ENCODE measurements around the gene TGM3. TPM values are rescaled to one million over a fixed set of nuclear protein-coding genes. Genes with fewer than 3 reads are reported as not detected.

TGM3 gene
- polyA plus RNA-seq, 10 donors = 0.15 to 0.69 (median 0.26) TPM

DNA sequence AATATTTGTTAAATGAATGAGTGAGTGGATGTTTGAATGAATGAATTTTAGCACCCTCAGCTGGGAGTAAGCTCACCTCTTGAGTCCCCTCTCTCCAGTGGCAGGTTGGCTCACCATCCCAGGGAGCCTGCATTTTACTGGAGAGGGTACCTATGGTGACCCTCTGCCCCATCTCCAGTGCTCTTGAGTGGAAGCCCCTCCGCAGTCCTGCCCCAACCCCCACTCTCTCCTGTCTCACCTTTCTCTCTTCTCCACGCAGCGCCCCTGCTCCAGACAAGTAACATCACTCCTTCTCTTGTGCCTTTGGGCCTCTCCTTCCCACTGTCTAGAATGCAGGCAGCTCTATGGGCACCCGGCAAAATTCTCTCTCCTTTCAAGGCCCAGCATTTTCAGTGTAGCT lies 11.3 kb downstream of the TGM3 start:
- DNase-seq = no peak

DNA sequence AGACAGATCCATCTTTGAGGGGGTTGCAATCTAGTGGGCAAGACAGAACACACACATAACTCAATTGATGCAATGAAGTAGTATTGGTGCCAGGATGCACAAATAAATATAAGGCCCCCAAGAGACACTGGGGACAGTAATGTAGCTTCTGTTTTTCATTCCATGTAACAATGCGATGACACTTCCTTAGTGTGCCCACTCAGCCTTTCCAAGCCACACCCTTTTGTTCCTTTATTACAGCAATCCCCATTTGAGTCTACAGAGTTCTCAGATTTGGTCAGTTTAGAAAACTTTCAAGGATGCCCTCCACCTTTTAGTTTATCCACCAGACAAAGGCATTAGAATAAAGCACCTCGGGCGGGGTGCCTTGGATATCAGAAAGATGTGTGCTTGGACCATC lies 15.5 kb downstream of the TGM3 start:
- no peak for DNase-seq

DNA sequence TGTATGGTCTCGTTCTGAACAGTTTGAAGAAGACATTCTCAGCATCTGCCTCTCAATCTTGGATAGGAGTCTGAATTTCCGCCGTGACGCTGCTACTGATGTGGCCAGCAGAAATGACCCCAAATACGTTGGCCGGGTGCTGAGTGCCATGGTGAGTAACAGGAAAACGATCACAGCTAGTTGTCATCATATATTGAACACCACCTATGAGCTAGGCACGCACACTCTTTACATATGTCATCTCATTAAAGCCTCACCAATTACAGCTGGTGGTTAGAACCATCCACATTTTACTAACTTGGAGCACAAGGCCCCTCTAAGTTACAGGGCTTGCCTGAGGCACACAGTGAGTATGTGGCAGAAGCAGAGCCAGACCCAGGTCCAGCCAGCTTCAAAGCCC lies 17.1 kb downstream of the TGM3 start:
- DNase-seq = no peak

DNA sequence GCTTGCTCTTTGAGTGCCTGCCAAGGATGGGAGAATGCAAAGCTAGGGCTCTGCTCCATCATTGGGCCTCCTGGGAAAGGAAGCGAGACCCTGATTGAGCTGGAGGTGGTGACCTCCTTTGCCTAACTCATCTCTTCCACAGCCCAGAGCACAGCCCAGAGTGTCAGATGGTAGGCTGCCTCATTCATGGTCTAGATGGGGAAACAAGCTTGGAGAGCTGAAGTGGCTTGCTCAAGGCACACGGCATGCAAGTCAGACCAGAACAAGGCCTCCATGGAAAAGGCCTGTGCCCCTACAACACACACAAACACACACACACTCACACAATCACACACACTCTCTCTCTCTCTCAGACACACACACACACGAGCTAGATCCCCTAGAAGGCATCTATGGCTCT lies 17.5 kb downstream of the TGM3 start:
- DNase-seq = no peak

DNA sequence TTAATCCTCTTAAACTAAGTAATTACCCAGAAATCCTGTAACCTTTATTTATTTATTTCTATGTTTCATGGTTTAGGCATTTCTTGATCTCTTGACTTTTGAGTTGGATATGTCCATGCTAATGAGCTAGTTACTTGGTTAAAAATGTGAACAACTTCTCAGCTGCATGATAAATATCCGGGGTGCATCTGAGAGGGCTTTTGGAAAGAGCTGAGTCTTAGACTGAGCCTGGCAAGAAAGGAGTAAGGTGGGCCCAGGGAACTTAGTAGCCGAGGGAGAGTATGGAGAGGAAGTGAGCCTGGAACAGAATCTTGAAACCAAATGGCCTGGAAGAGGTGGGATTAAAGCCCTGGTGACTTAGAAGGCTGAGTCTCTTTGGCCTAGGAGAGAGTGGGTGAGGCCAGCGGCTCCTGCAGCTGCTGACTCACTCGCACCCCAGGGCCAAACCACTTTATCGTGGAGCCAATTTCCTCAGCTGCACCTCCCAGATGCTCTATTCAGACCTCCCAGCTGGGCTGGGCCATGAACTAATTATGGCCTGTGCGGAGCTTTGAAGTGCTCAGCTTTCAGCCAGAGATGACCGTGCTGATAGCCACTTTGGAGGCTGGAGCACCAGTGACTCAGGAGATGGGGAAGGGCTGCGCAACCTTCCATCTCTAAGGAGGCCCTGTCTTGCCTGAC lies 19.1 kb downstream of the TGM3 start:
- DNase-seq = peak; percentile 56 to 81 (median 70)

- no peak for DNase-seq
Measured at GRCh38 chr20:2315440-2315778, 19.6 kb downstream of the TGM3 start.

- no peak for DNase-seq
Measured at GRCh38 chr20:2316847-2317495, 21.2 kb downstream of the TGM3 start.

DNA sequence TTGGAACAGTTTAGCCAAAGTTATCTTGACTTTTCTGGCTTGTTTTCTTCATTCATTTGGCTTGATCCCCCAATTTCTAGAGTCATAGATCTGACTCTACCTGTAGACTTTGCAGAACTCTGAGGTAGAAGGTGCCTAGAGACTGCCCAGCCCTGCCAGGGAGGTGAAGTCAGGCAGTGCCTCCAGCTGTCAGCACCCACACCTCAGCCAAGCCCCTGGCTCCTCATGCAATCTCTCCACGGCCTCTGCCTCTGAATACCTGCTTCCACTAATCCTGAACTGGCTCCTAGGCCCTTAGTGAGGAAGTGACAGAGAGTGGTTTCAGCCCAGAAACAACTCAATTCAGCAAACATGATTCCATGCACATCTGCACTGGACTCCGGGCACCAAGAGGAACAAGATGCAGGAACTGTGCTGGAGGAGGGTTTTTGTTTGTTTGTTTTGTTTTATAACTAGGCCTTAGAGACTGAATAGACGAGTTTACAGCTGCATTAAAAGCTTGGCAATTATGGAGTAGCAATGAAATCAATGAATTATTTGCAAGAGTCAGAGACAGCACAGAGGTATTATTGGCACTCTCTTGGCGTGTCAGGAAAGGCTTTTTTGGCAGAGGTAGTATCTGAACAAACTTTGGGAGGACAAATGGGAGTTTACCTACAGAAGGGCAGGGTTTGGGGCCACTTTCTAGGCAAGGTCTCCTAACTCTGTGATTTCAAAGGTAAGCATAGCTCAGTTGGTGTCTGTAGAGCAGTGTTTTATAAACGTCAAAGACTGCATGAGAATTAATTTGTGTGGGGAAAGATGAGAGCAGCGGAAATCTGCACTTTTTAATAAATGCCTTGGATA lies 25.2 kb downstream of the TGM3 start:
- DNase-seq = no peak

GRCh38 chr20:2323051-2323450 lies 27.2 kb downstream of the TGM3 start:
- no peak for DNase-seq

GRCh38 chr20:2326046-2326445 lies 30.2 kb downstream of the TGM3 start:
- DNase-seq = no peak

- DNase-seq = no peak
Measured at GRCh38 chr20:2327620-2328555, 32.1 kb downstream of the TGM3 start.

- no peak for DNase-seq
Measured at GRCh38 chr20:2329286-2329685, 33.5 kb downstream of the TGM3 start.

DNA sequence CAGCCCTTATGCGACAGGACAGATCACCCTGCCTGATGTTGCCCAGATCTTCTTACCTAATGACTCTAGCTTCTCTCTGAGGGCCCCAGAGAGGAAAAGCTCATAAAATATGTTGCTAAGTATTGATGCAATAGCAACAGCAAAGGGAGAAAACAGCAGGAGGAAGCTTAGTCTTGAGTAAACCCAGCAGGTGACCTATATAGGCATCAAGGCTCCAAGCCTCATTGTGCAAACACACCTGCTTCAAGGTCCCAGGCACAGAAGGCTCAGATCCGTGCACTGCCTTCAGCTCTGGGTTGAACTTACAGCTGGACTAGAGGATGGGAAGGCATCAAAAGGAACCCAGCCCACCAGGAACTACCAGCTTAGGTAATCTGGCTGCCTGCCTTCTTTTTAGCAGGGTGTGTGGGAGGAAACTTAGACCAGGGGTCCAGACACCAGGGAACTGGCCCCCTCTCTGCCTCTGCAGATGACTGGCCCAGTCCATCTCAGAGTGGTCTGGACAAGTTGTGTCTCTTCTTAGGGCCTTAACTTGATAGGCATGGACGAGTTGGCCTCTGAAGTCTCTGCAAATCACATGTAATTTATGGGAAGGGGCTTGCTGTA lies 34.4 kb downstream of the TGM3 start:
- no peak for DNase-seq

DNA sequence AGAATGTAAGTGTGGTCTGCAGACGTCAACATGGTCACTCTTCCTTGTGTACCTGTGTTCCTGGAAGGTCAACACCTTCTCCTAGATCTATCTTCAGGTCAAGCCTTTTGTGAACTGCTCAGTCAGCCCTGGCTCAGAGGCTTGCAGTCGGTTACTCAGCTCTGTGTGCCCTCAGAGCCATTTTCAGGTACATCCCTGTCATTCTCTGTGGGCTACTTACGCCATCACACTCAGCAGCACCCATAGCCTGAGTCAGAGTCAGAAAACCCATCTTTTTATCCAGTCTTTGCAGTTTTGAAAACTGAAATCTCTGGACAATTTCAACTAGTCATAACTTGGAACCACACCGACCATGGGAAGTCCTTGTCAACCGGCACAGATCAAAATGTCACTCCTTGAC lies 35.3 kb downstream of the TGM3 start:
- DNase-seq = no peak

GRCh38 chr20:2331901-2332565 lies 36.2 kb downstream of the TGM3 start:
- no peak for DNase-seq

DNA sequence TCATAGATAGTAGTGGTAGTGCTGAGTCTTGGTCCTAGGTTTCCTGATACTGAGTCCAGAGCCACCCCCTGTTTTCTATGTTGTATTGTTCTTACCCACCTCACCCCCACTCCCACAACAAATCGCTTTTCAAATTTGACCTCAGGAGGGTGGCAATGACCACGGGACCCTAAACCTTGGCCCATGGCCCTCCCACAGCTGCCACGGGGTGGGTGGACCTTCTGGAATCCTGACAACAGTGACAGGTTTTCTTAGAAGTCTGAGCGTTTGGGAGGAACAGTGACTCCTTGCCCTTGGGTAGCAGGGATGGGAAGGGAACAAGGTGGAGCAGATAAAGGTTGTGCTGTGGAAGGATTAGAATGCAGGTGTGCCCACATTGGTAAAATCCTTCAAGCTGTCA lies 36.9 kb downstream of the TGM3 start:
- DNase-seq = no peak

DNA sequence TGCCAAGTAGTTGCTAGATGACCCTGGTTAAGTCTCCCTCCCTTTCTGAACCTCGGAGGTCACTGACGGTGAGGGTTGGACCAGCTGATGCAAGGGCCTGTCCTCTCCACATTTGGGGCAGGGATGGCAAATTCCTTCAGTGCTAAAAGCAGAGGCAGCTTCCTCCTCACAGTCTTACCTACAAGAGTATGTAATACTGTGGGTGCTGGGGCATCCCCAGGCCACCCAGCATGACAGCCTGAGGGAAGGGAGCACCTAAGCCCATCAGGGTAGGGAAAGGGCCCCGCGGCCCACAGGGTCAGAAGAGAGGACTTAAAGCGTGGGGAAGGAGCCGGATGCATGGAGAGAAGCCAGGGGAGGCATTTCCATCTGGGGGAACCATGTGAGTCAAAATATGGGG lies 38.0 kb downstream of the TGM3 start:
- DNase-seq = no peak

DNA sequence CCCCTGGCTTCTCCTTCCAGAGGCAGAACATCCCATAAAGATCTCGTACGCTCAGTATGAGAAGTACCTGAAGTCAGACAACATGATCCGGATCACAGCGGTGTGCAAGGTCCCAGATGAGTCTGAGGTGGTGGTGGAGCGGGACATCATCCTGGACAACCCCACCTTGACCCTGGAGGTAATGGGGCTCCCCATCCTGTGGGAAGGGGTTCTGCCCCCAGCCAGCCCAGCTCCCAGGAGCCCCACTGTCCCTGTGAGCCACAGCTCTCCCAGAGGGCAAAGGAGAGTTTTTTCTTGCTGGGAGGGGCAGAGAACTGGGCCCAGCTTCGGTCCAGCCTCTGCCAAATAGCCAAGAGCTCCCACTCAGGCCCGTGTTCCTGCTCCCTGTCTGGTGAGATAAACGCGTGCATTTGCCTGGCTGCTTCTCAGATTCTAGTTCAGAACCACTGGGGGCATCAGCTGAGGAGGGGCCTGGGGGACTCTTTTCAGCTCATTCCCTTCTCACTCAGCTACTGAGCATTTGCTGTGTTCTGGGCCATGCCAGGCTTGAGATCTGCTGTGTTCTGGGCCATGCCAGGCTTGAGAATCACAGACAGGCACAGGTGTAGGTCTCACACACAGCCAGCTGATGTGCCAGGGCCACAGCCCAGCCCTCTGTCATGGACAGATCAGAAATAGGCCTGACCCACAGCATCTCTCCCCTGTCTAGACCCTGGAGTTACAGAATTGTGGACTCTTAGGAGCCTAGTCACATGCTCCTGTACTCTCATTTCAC lies 39.5 kb downstream of the TGM3 start:
- no peak for DNase-seq

- no peak for DNase-seq
Measured at GRCh38 chr20:2336471-2336870, 40.7 kb downstream of the TGM3 start.

GRCh38 chr20:2337142-2337541 lies 41.3 kb downstream of the TGM3 start:
- no peak for DNase-seq
